Activated CD8-positive, alpha-beta memory T cell treated with anti-CD3 and anti-CD28 coated beads, Interleukin-2, amount 50 U/mL, for 24 hours (primary cell): ENCODE data around the gene SUOX.
"Not testable (repeated sequence)": the region's sequence is repeated elsewhere in the genome, so short reads cannot be mapped to it uniquely, and the experiment has no call there.

Experiments used
- DNase-seq: peaks from one replicate; pipeline ENCODE4 v3.0.0-alpha.2; 2020; ENCODE audit errors: extremely low read depth

SUOX gene

GRCh38 chr12:55983232-55983842, 13.7 kb upstream of the SUOX start:
- DNase-seq = no peak

GRCh38 chr12:55984861-55985260, 12.2 kb upstream of the SUOX start:
- no peak for DNase-seq

- no peak for DNase-seq
Observed at GRCh38 chr12:55985341-55985740, 11.7 kb upstream of the SUOX start.

GRCh38 chr12:55985976-55986375, 11.1 kb upstream of the SUOX start:
- DNase-seq = not testable (repeated sequence)

- DNase-seq = no peak
Observed at GRCh38 chr12:55991110-55991509, 6.0 kb upstream of the SUOX start.

- DNase-seq = no peak
Observed at GRCh38 chr12:55993230-55993853, 3.7 kb upstream of the SUOX start.

- DNase-seq = no peak
Observed at GRCh38 chr12:55995366-55995765, 1.7 kb upstream of the SUOX start.

GRCh38 chr12:55996201-55996714, 818 bp upstream of the SUOX start:
- DNase-seq = no peak

- no peak for DNase-seq
Observed at GRCh38 chr12:55997535-55997859, 421 bp downstream of the SUOX start.

- DNase-seq = not testable (repeated sequence)
Observed at GRCh38 chr12:55999522-55999921, 2.4 kb downstream of the SUOX start.

- DNase-seq = not testable (repeated sequence)
Observed at GRCh38 chr12:55999999-56000540, 3.0 kb downstream of the SUOX start.

- no peak for DNase-seq
Observed at GRCh38 chr12:56001487-56002100, 4.5 kb downstream of the SUOX start.

GRCh38 chr12:56003376-56003775, 6.3 kb downstream of the SUOX start:
- not testable (repeated sequence) for DNase-seq

GRCh38 chr12:56004211-56004610, 7.1 kb downstream of the SUOX start:
- DNase-seq = no peak

GRCh38 chr12:56007564-56008559, 10.8 kb downstream of the SUOX start:
- no peak for DNase-seq

- DNase-seq = no peak
Observed at GRCh38 chr12:56010111-56010570, 13.1 kb downstream of the SUOX start.

GRCh38 chr12:56011509-56012090, 14.5 kb downstream of the SUOX start:
- DNase-seq = no peak

GRCh38 chr12:56013482-56013881, 16.4 kb downstream of the SUOX start:
- no peak for DNase-seq

- DNase-seq = no peak
Observed at GRCh38 chr12:56014205-56014604, 17.1 kb downstream of the SUOX start.

GRCh38 chr12:56017181-56017580, 20.1 kb downstream of the SUOX start:
- no peak for DNase-seq

- no peak for DNase-seq
Observed at GRCh38 chr12:56018356-56018755, 21.3 kb downstream of the SUOX start.
